K562 (cell line): ENCODE results near the gene ZNF474. TPM values are rescaled to one million over a fixed set of nuclear protein-coding genes. Genes with fewer than 3 reads are reported as not detected.

Experiments
- ADNP ChIP-seq: fragments of 200-800 bp; sonication (Bioruptor generic); IDR thresholded peaks from 2 replicates; pipeline ENCODE4 v1.6.1; 2016; ENCODE audit warnings: missing genetic modification characterization, missing compliant biosample characterization
- ARID3A ChIP-seq: IDR thresholded peaks from 2 replicates; pipeline ENCODE4 v1.6.1; 2012; ENCODE audit warnings: low read depth, low read length, improper control_type of control experiment, borderline replicate concordance
- CBX5 ChIP-seq: IDR thresholded peaks from 2 replicates; pipeline ENCODE4 v1.6.1; 2014; ENCODE audit warnings: low read depth, borderline replicate concordance
- KDM1A ChIP-seq, 2 experiments: fragments of 450-650 bp; IDR thresholded peaks; 2 replicates each; pipeline ENCODE4 v1.6.1; 2016; ENCODE audit warnings: mild to moderate bottlenecking in 2 of 2
- NCOR1 ChIP-seq: fragments of 450-650 bp; IDR thresholded peaks from 2 replicates; pipeline ENCODE4 v1.6.1; 2016; ENCODE audit warnings: mild to moderate bottlenecking, moderate library complexity
- NFE2 ChIP-seq: IDR thresholded peaks from 2 replicates; pipeline ENCODE4 v1.6.1; 2014; ENCODE audit warnings: antibody characterized with exemption, low read depth
- PML ChIP-seq: IDR thresholded peaks from 2 replicates; pipeline ENCODE4 v1.6.1; 2012; ENCODE audit warnings: low read length, inconsistent platforms
- TAL1 ChIP-seq: fragments of 450-650 bp; IDR thresholded peaks from 2 replicates; pipeline ENCODE4 v1.6.1; 2016; ENCODE audit warnings: mild to moderate bottlenecking
- TRIM28 ChIP-seq: fragments of 450-650 bp; IDR thresholded peaks from 2 replicates; pipeline ENCODE4 v1.6.1; 2017
- polyA plus RNA-seq, 8 experiments: library from polyadenylated mRNA; depleted of rRNA in 4 of 8; stranded (reverse) in 5 of 8; unstranded in 3 of 8; fragments of >200 nt; fragmentation: Nextera tagmentation in 2 of 8; fragmentation: Illumina TruSeq in 1 of 8; extraction: Ambion mirVana in 2 of 8; extraction: Trizol in 1 of 8; gene quantifications; 2 replicates each; pipeline versions ENCODE4 v1.2.1 to v1.2.3, GENCODE V29; 2011 to 2014; ENCODE audit warnings: inconsistent platforms in 1 of 8, missing spikeins in 1 of 8
- total RNA-seq, 7 experiments: library from RNA; depleted of rRNA in 6 of 7; stranded (reverse); fragments of >200 nt in 6 of 7; fragmentation: Illumina TruSeq in 2 of 7; extraction: Trizol in 2 of 7; gene quantifications; 2 replicates each; pipeline versions ENCODE4 v1.2.1 to v1.2.3, GENCODE V29; 2011 to 2021; ENCODE audit warnings: low replicate concordance in 1 of 7
- TF ChIP-seq, protein P1 (sequence below): fragments of 450-650 bp; formaldehyde crosslinking; IDR thresholded peaks from 2 replicates; pipeline ENCODE4 v1.4.0; 2020; ENCODE audit warnings: mild to moderate bottlenecking, moderate library complexity

The ZNF474 gene
- total and polyA plus RNA-seq, 9 of the 15 experiments (the other 6 are each of a cell fraction or from before 2014, with no cell fraction given) = 0.16 to 0.62 (median 0.39) TPM

DNA sequence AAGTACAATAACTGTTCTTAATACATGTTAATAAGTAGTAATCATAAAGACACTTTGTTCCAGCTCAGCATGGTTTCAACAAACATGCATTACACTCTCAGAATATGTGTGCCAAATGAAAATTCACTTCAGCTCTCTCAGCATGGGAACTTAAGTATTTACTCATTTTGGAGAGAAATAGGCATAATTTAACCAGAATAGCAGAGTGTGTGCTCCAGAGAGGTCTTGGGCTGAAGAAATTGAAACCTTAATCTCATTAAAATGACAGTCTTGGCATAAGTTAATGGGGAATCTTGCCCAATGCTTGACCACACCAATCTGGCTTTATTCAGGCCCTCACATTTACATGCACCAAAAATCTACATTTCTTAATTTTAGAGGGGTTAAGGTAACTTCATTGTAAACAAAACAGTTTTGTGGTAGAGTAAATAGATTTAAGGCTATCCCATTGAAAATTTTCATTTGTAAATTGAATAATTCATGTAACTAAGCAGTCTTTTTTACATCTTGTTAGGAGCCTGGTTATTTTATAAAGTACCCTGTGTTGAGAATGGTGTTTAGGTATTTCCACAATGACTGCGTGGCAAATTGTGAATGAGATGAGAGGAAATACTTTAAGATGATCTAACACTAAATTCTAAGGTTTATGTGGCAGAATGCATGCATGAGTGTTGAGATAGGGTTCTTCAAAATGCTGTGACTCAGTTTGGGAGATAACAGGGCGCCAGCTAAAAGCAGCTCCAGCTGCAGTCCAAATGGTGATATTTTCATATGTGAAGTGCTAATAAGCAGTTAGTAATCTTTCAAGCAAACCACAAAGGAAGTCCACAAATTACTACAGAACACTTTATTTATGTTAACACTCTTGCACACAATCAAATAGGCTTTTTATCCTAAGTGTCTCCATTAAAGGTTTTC is 40.0 kb upstream of the ZNF474 start (continued):
- TF ChIP-seq, protein P1, sequence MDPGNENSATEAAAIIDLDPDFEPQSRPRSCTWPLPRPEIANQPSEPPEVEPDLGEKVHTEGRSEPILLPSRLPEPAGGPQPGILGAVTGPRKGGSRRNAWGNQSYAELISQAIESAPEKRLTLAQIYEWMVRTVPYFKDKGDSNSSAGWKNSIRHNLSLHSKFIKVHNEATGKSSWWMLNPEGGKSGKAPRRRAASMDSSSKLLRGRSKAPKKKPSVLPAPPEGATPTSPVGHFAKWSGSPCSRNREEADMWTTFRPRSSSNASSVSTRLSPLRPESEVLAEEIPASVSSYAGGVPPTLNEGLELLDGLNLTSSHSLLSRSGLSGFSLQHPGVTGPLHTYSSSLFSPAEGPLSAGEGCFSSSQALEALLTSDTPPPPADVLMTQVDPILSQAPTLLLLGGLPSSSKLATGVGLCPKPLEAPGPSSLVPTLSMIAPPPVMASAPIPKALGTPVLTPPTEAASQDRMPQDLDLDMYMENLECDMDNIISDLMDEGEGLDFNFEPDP (CRISPR knock-in tag) = no peak
- TF ChIP-seq TAL1 = peak; percentile 74
- peak in 1 of 2 experiments; percentile 36; a peak in 1 of 4 replicates for TF ChIP-seq KDM1A (IDR thresholded peaks at IDR 0.05)
- peak; percentile 58; the same call in 1 of the 2 replicates for TF ChIP-seq PML
- peak; percentile 64 for TF ChIP-seq NCOR1
- peak; percentile 96 for TF ChIP-seq TRIM28
- peak; percentile 33; the same call in 1 of the 2 replicates for TF ChIP-seq CBX5
- TF ChIP-seq NFE2 = peak; percentile 41
- TF ChIP-seq ARID3A = 0 out of 2 replicates have a peak, but pooled peaks have one; percentile 31
- TF ChIP-seq ADNP (tag) = 0 out of 2 replicates have a peak, but pooled peaks have one; percentile 27
